HG03108 (cell line): ENCODE results near the gene ADM2.
"Not testable (repeated sequence)": the region's sequence is repeated elsewhere in the genome, so short reads cannot be mapped to it uniquely, and the experiment has no call there.

Source experiments
- ATAC-seq: cut with Tn5 transposase; IDR thresholded peaks from one replicate; pipeline ENCODE4 v1.9.1; 2021; ENCODE audit warnings: moderate library complexity; ENCODE audit not compliant: unreplicated experiment

ADM2 gene

GRCh38 chr22:50533856-50534711, 52.7 kb downstream of the ADM2 start:
- not testable (repeated sequence) for ATAC-seq

- no peak for ATAC-seq
Measured at GRCh38 chr22:50535113-50535512, 53.8 kb downstream of the ADM2 start.
